HG03159 (cell line): ENCODE results near the gene SLC25A25.

Source experiments
- ATAC-seq: cut with Tn5 transposase; IDR thresholded peaks from one replicate; pipeline ENCODE4 v1.9.1; 2021; ENCODE audit warnings: mild to moderate bottlenecking, moderate library complexity; ENCODE audit not compliant: unreplicated experiment

Gene SLC25A25

DNA sequence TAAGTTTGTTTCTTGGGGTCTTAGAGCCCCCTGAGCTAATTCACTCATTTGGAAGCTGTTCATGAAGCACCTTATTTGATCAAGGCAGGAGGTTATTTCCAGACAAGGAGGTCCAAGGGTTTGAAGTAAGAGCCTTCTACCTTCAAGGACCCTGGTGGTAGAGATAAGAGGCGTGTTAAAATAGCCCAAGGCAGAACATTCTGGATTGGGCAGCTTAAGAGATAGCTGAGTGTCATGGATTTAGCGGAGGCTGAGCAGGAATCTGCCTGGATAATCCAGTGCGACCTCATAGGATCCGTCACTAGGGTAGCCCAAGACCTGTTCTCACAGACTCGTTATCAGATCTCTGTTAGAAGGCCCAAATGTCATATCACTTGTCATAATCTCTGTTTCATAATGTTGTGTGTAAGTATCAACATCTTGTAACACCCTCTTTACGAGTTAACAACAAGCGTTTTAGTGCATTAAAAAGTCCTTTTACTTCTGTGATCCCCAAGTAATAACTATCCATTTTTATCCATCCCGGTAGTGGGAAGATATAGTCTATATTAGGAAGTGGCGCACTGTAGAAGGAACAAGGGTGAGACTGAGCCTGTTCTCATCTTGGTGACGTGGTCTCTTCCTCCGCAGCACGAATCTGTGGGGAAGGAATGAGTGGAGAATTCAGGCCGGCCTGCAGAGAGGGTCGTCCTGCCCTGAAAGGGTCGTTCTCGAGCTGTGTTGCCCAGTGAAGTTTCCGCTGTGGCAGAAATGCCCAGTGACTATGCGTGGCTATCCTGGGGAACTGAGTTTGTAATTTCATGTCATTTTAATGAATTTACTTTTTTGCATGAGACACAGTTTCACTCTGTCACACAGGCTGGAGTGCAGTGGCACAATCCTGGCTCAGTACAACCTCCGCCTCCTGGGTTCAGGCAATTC, 28.8 kb downstream of the SLC25A25 start:
- ATAC-seq = no peak

DNA sequence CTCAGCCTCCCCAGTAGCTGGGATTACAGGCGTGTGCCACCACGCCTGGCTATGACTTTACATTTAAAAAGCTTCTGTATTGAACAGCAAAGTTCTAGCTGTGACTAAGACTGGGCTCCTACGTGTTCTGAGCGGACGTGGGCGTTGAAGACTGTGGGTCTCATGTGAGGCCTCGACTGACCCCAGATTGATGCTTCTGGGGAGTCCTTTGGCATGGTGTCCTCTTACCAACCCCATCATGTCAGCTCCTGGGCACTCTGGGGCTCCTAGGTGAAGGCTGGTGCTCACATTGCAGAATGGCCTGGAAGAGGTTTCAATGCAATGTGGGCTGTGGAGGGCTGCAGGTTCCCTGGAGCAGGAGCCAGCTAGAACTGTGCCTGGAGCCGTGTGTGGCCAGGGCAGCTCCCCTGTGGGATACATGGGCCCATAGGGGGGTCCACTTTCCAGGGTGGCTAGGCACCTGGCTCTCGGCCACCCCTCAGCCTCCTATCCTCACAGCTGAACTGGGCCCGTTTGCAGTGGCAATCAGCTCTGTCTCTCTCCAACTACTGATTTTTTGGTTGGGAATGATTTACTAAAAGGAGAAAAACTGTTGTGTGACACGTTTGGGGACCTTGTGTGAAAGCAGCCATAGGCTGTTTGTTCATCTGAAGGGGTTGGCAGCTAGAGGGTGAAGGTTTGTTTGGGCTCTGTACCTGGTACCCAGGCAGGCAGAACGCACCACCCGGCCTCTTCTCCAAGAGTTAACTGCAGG, 29.7 kb downstream of the SLC25A25 start:
- no peak for ATAC-seq

DNA sequence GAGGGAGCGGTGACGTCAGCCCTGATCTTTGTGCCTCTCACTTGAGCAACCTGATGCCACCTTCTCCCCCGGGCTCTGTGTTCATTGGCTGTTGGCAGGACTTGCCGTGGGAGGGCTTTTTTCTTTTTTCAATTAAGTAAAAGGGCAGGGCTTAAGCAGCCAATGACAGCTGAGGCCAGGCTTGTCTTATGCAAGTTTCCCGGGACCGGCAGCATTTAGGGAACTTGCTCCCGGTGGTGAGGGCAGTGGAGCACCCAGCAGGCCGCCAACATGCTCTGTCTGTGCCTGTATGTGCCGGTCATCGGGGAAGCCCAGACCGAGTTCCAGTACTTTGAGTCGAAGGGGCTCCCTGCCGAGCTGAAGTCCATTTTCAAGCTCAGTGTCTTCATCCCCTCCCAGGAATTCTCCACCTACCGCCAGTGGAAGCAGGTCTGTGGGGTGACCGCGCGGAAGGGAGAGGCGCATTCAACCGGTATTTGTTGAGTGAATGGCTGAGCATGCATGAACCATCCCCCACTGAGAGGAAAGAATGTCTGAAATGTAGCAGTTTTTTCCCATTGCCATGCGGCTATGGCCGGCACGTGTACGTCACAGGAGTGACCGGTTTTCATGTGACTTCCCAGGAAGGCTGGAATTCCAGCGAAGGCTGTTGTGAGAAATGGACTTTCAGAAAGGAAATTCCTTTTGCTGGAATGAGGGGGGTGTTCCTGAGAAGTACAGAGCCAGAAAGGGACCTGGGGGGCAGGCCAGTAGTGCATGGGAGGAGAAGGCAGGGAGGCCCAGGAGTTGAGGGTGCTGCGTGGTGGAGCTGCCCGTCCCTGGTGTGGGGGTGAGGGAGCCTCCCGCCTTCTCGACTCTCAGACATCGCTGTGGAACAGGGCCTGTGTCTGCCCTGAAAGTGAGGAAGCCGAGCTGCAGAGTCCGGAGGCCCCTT, 30.5 kb downstream of the SLC25A25 start:
- ATAC-seq = no peak

DNA sequence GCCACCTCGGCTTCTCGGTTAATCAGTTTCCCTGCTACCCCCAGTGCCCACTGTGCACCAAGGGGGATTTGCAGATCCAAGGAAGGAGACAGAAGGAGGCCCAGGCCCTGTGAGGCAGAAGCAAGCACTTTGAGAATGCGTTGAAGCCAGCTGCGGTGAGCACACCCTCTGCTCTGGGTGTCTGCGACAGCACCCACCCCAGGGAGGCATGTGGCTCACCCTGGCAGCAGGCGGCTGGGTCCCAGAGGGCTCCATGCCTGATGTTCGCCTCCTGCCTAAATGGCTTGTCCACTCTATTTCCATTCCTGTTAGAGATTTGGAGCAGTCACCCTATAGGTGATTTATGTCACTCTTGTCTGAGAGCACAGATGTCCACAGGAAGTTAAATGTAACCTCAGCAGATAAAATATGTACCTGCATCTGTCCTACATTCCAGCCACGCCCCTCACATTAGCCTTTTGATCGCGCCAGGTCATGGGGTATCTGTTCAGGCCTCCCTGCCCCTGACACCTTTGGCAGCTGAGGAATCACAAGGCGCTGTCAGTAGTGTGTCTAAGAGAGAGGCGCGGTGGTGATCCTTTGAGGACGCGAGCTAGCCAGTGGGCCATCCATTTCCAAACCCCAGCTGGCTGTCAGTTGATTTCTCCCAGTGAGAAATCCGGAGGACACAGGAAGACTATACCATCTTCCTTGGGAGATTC, 31.3 kb downstream of the SLC25A25 start:
- no peak for ATAC-seq

DNA sequence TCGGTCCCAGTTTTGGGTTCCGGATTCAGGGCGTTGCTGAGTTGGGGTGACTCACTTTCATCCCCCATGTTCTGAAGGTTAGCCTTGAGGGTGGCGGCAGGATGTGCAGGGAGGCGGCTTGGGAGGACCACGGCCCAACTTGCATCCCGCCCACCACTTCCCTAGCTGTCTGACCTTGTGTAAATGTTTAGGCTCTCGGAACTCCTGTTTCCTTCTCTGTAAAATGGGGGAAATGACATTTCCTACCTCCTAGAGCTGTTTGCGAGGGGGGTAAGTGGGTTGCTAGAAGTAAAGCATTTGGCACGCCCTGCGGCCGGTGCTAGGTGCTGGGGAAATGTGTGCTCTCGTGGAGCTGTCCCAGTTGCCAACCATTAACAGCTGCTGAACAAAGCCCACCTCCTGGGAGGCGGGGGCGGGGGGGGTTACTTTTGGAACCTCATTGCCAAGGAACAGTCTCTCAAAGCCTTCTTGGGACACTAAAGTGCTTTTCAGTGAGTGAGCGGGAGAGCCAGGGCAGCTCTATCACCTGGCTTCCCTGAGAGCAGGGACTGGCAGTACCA, 32.0 kb downstream of the SLC25A25 start:
- no peak for ATAC-seq

DNA sequence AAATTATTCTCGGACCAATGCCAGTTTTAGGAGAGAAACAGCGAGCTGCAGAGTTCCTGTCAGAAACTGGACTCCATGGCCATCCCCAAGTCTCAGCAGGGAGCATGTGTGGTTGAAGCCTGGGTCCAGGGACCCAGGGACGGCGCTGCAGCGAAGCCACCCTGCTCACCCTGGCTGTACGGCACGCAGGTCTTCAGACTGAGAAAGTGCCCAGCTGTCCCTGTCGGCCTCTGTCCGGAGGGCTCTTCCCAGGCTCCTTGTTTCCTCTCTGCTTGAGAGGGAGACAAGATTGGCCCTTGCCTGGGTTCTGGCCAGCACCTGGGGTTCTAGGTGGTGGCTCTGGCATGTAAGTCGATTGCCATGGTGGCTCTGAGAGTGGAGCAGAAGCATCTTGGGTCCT, 32.5 kb downstream of the SLC25A25 start:
- no peak for ATAC-seq

DNA sequence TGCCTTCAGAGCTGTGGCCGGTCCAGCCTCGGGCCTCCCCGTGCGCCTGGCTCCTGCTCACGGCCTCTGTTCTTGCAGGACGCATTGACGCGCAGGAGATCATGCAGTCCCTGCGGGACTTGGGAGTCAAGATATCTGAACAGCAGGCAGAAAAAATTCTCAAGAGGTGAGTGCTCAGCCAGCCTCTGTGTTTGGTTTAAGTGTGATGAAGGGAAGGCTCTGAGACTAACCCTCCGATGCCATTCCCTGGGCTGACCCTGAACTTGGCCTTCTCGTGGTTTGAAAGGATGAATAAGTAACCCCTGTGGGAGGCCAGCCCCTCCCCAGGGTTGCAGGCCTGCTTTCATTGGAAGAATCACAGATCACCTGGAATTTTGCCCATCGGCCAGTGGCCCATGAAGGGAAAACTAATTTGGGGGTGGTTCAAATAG, 33.2 kb downstream of the SLC25A25 start:
- no peak for ATAC-seq

DNA sequence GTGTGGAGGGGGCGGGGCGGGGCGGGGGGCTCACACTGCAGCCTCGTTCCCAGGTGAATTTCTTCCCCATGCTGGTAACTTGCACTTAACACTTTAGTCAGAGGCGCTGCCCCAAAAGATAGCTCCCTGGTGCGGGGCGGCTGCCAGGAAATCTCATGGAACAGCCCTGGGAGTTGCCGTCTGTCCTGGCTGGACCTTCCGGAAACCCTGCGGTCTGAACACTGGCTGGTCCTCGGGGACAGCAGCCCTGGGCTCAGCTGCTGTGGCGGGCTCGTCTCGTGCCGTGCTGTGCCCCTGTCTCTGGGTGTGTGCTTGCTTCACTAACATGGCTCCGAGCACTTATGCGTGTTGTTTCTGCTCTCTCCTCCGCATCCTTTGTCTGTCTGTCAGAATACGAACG, 33.7 kb downstream of the SLC25A25 start:
- ATAC-seq = no peak

DNA sequence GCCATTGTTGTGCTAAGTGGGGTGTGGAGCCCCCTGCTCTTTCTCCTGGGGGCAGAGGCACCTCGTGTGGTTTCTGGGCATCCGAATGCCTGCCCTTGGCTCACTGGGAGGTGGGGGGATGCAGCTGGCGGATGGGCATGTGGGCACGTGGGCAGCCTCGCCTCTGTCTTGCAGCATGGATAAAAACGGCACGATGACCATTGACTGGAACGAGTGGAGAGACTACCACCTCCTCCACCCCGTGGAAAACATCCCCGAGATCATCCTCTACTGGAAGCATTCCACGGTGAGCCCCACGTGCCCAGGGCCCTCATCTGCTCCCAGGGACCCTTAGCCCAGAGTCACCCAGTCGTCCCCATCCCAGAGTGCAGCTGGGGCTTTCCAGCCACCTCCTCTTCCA, 34.2 kb downstream of the SLC25A25 start:
- no peak for ATAC-seq

DNA sequence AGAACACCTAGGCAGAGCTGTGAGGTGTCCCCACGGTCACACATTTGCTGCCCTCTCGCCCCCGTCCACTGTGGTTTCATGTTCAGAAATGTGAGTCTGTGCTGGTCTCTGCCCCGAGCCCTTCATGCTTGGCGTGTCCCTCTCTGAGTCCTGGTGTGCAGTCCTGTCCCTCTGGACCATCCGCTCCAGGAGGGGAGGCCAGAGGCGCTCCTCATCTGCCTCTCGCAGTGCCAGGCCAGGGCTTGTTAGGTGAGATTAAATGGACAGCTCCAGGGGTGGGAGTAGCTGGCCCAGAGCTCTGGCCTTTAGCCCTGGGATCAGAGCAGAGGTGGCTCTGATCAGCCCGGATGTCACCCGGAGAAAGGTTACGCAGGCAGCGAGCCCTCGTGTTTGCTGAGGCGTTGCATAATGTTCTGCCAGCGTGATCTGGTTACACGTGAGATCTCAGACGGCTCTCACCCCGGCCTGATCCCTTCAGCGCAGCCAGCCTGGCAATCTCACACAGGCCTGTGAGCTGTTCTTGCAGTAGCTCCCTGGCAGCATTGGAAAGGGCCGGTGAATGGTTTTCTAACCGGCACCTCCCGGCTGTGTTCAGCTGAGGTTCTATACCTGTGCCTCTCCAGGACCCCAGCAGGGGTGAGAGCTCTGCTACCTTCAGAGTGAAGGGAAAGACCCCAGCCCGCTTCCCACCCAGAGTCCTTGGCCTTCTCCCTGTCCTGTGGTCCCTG, 35.0 kb downstream of the SLC25A25 start:
- no peak for ATAC-seq

DNA sequence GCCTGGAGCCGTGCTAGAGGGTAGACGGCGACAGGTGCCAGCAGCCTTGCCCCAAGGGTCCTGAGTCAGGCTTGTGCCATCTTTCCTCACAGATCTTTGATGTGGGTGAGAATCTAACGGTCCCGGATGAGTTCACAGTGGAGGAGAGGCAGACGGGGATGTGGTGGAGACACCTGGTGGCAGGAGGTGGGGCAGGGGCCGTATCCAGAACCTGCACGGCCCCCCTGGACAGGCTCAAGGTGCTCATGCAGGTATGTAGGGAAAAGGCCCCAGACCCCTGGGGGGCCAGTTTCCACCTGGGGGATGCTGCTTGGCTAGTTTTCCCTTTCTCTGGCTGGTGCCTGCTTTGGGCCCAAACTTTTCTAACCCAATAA, 35.5 kb downstream of the SLC25A25 start:
- no peak for ATAC-seq

DNA sequence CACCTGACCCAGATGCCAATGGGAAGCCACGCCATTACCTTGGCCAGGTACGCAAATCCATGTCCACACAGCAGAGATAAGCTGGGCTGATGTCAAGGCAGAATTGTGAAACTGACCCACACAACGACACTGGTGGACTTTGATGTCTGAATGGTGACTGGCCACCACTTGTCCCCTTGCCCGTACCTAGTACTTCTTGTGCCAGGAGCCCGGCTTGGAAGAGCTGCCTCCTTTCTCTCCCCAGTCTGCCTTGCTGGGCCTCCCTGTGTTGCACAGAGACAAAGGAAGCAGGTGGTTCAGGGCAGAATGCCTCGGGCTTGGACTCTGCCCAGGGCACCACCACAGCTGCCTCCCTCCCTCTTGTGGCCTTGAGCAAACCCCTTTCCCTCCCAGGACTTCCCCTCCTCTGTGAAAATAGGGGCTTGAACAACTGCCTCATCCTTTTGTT, 36.2 kb downstream of the SLC25A25 start:
- ATAC-seq = no peak

DNA sequence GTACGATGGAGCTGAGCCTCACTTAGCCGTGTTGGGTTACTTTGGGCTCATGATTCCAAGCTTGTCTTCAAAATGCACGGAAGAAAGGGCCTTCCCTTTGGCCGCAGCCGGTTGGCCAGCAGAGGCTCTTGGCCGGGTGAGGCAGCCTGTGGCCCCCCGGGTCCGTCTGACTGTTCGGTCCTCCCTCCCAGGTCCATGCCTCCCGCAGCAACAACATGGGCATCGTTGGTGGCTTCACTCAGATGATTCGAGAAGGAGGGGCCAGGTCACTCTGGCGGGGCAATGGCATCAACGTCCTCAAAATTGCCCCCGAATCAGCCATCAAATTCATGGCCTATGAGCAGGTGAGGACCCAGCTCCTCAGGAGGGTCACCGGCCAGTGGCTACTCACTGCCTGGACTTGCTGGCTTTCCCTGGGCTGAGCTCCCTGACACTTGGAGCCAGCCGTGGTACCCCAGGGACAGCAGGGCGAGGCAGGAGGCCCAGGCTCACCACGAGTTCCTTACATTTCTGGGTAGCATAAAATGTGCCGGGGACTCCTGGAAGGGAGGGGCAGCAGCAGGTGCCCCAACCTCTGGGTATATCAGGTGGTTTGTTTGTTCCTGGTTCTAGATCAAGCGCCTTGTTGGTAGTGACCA, 37.6 kb downstream of the SLC25A25 start:
- ATAC-seq = no peak

DNA sequence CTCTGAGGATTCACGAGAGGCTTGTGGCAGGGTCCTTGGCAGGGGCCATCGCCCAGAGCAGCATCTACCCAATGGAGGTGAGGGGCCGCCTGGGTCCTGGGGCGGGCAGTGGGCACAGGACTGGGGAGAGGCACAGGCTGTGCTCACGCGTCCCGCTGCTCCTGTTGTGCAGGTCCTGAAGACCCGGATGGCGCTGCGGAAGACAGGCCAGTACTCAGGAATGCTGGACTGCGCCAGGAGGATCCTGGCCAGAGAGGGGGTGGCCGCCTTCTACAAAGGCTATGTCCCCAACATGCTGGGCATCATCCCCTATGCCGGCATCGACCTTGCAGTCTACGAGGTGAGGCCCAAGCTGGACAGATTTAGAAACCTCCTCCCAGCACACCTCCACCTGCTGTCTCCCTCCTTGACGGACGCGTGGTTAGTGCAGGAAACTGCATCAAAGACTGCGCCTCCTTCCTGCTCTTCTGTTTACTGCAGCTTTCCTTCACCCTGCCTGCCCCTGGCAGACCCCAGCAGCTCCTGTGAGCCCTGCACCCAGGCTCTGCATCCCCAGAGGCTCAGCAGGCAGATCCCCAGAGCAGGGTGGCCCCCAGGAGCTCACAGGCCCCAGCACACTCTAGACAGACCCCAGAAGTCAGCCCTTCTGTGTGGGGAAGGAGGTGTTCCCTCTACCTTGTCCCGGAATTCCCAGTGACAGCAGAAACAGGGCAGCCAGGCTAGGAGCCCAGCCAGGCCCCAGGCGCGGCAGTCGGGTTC, 38.3 kb downstream of the SLC25A25 start:
- ATAC-seq = no peak

DNA sequence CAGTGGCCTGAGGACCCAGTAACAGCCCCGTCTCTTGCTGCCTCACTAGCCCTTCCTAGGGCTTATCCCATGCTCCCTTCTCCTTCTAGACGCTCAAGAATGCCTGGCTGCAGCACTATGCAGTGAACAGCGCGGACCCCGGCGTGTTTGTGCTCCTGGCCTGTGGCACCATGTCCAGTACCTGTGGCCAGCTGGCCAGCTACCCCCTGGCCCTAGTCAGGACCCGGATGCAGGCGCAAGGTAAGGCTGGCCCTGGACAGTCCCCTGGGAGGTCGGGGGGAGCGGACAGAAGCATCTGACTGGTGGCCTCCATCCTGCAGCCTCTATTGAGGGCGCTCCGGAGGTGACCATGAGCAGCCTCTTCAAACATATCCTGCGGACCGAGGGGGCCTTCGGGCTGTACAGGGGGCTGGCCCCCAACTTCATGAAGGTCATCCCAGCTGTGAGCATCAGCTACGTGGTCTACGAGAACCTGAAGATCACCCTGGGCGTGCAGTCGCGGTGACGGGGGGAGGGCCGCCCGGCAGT, 39.0 kb downstream of the SLC25A25 start:
- ATAC-seq = no peak

DNA sequence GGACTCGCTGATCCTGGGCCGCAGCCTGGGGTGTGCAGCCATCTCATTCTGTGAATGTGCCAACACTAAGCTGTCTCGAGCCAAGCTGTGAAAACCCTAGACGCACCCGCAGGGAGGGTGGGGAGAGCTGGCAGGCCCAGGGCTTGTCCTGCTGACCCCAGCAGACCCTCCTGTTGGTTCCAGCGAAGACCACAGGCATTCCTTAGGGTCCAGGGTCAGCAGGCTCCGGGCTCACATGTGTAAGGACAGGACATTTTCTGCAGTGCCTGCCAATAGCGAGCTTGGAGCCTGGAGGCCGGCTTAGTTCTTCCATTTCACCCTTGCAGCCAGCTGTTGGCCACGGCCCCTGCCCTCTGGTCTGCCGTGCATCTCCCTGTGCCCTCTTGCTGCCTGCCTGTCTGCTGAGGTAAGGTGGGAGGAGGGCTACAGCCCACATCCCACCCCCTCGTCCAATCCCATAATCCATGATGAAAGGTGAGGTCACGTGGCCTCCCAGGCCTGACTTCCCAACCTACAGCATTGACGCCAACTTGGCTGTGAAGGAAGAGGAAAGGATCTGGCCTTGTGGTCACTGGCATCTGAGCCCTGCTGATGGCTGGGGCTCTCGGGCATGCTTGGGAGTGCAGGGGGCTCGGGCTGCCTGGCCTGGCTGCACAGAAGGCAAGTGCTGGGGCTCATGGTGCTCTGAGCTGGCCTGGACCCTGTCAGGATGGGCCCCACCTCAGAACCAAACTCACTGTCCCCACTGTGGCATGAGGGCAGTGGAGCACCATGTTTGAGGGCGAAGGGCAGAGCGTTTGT, 39.6 kb downstream of the SLC25A25 start:
- ATAC-seq = no peak
